GM12878 (cell line): ENCODE data around the gene PTPN18. TPM values are rescaled to one million over a fixed set of nuclear protein-coding genes. Genes with fewer than 3 reads are reported as not detected.

Experiments
- ATAC-seq: fragments of 200-7000 bp; cut with Tn5 transposase; 3 replicates; pipeline ENCODE4 v1.9.1; 2020; ENCODE audit warnings: mild to moderate bottlenecking, moderate library complexity
- BruUV-seq: library from RNA; stranded (reverse); fragments of 400-500 nt; replicated peaks from 2 replicates; lab custom pipeline; 2021; lab: Mats Ljungman, UMichigan
- CTCF ChIA-PET: fragments of 300-600 bp; sonication (Branson Sonifier 250); formaldehyde crosslinking; extraction: SDS; loops from one replicate; lab custom pipeline; 2021; ENCODE audit warnings: inconsistent platforms; lab: Yijun Ruan, JAX
- POLR2A ChIA-PET: fragments of 350-600 bp; formaldehyde crosslinking; extraction: SDS; loops from one replicate; lab custom pipeline; 2021; ENCODE audit warnings: inconsistent platforms; lab: Charles Lee
- RAD21 ChIA-PET: fragments of 300-600 bp; sonication (Branson Sonifier 250); formaldehyde crosslinking; loops from one replicate; lab custom pipeline; 2023; ENCODE audit warnings: antibody characterized with exemption; ENCODE audit not compliant: unreplicated experiment; lab: Charles Lee
- SMC1A ChIA-PET: fragments of 300-600 bp; sonication (Branson Sonifier 250); formaldehyde crosslinking; loops from one replicate; lab custom pipeline; 2023; ENCODE audit not compliant: unreplicated experiment, uncharacterized antibody; lab: Charles Lee
- DNase-seq: peaks from one replicate; pipeline ENCODE4 v3.0.0-alpha.2; 2011; ENCODE audit warnings: low read depth, low spot score
- FAIRE-seq: peaks from 3 replicates; lab custom pipeline; 2011; peaks lifted over from hg19 to GRCh38; lab: Jason Lieb, UNC
- H2AFZ ChIP-seq: 2 replicates; pipeline ENCODE4 v1.6.0; 2011; ENCODE audit warnings: low read depth, low read length, control low read depth; ENCODE audit not compliant: control insufficient read depth
- H3K27ac ChIP-seq: 2 replicates; pipeline ENCODE4 v1.5.1; 2011; ENCODE audit warnings: control low read depth; ENCODE audit not compliant: control insufficient read depth, insufficient read depth
- H3K27me3 ChIP-seq, 2 experiments: replicated peaks in 1 of 2; 2 replicates each; pipeline versions ENCODE4 v1.6.0 to v1.6.1; 2011; ENCODE audit warnings: low read length in 1 of 2; ENCODE audit not compliant: control insufficient read depth in 2 of 2, insufficient read depth in 2 of 2
- H3K36me3 ChIP-seq, 2 experiments: 2 replicates each; pipeline ENCODE4 v1.5.1; 2011; ENCODE audit warnings: low read length in 1 of 2; ENCODE audit not compliant: control insufficient read depth in 2 of 2, insufficient read depth in 2 of 2
- H3K4me1 ChIP-seq: 2 replicates; pipeline ENCODE4 v1.6.1; 2011; ENCODE audit warnings: mild to moderate bottlenecking, low read length, moderate library complexity, mixed read lengths; ENCODE audit not compliant: control insufficient read depth, insufficient read depth
- H3K4me2 ChIP-seq: 2 replicates; pipeline ENCODE4 v1.6.0; 2011; ENCODE audit warnings: control low read depth; ENCODE audit not compliant: control insufficient read depth, insufficient read depth
- H3K4me3 ChIP-seq: fragments of 200-600 bp; sonication (generic); 2 replicates; pipeline ENCODE4 v1.5.1; 2016
- H3K79me2 ChIP-seq: 2 replicates; pipeline ENCODE4 v1.6.0; 2011; ENCODE audit warnings: low read length; ENCODE audit not compliant: control insufficient read depth, insufficient read depth
- H3K9ac ChIP-seq: 2 replicates; pipeline ENCODE4 v1.8.0; 2011; ENCODE audit warnings: low read length, control low read depth, mixed read lengths; ENCODE audit not compliant: control insufficient read depth, insufficient read depth
- H3K9me3 ChIP-seq: replicated peaks from 3 replicates; pipeline ENCODE4 v1.5.1; 2011; ENCODE audit warnings: mild to moderate bottlenecking, low read length; ENCODE audit not compliant: control insufficient read depth, insufficient read depth
- H4K20me1 ChIP-seq: 2 replicates; pipeline ENCODE4 v1.6.0; 2011; ENCODE audit not compliant: control insufficient read depth, insufficient read depth
- ATF7 ChIP-seq: fragments of 450-650 bp; IDR thresholded peaks from 2 replicates; pipeline ENCODE4 v1.6.1; 2016; ENCODE audit warnings: low read depth, mild to moderate bottlenecking
- GATAD2B ChIP-seq: fragments of 450-650 bp; conservative IDR thresholded peaks from 2 replicates; pipeline ENCODE4 v1.6.1; 2017; ENCODE audit warnings: low read depth, mild to moderate bottlenecking, moderate library complexity
- MTA3 ChIP-seq: IDR thresholded peaks from 2 replicates; pipeline ENCODE4 v1.6.1; 2012; ENCODE audit warnings: low read length, inconsistent platforms, borderline replicate concordance
- NFIC ChIP-seq: IDR thresholded peaks from 2 replicates; pipeline ENCODE4 v1.6.1; 2012; ENCODE audit warnings: low read depth, mild to moderate bottlenecking, inconsistent platforms, low read length, moderate library complexity
- TBL1XR1 ChIP-seq: IDR thresholded peaks from 2 replicates; pipeline ENCODE4 v1.6.1; 2012; ENCODE audit warnings: low read depth, low read length, improper control_type of control experiment
- YBX1 ChIP-seq: fragments of 450-650 bp; IDR thresholded peaks from 2 replicates; pipeline ENCODE4 v1.6.1; 2016; ENCODE audit warnings: antibody characterized with exemption
- ZSCAN29 ChIP-seq: fragments of 450-650 bp; IDR thresholded peaks from 2 replicates; pipeline ENCODE4 v1.6.1; 2017; ENCODE audit warnings: mild to moderate bottlenecking, moderate library complexity
- WGBS: methylation state at CpG from one replicate; pipeline ENCODE4 v1.1.6; 2016; ENCODE audit warnings: low lambda C conversion rate; ENCODE audit not compliant: insufficient replicate concordance, insufficient coverage; ENCODE audit errors: missing lambda C conversion rate; 5-methylcytosine and 5-hydroxymethylcytosine counted together
- in situ Hi-C: fragments of 300-500 bp; cut with MboI; formaldehyde crosslinking; loops from 9 replicates; pipeline ENCODE4 v1.14.3; 2018; ENCODE audit warnings: mixed read lengths
- intact Hi-C: fragments of 100-400 bp; cut with micrococcal nuclease; formaldehyde crosslinking; loops from one replicate; pipeline ENCODE4 v1.14.2; 2022; ENCODE audit not compliant: unreplicated experiment
- polyA plus RNA-seq, 11 experiments: library from polyadenylated mRNA; depleted of rRNA in 4 of 11; unstranded in 6 of 11; stranded (reverse) in 5 of 11; fragments of >200 nt; fragmentation: Nextera tagmentation in 4 of 11; fragmentation: Illumina TruSeq in 1 of 11; extraction: Ambion mirVana in 4 of 11; extraction: Trizol in 1 of 11; gene quantifications; 1 replicate in 1 of 11; 2 replicates in 10 of 11; pipeline versions ENCODE4 v1.2.1 to v1.2.3, GENCODE V29; 2011 to 2016; ENCODE audit warnings: inconsistent platforms in 2 of 11, missing spikeins in 2 of 11, low read depth in 1 of 11
- total RNA-seq, 4 experiments: library from RNA; depleted of rRNA in 3 of 4; stranded (reverse); fragments of >200 nt in 3 of 4; fragmentation: Illumina TruSeq in 1 of 4; extraction: Trizol in 1 of 4; gene quantifications; 2 replicates each; pipeline versions ENCODE4 v1.2.1 to v1.2.3, GENCODE V29; 2013 to 2021
- TF ChIP-seq, protein P1 (sequence below): fragments of 450-650 bp; IDR thresholded peaks from 2 replicates; pipeline ENCODE4 v1.6.1; 2016; ENCODE audit warnings: mild to moderate bottlenecking, moderate library complexity, borderline replicate concordance

PTPN18 gene
- total and polyA plus RNA-seq, 10 of the 15 experiments (the other 5 are each of a cell fraction or from before 2014, with no cell fraction given), result 14.8 to 89.9 (median 43.4) TPM

DNA sequence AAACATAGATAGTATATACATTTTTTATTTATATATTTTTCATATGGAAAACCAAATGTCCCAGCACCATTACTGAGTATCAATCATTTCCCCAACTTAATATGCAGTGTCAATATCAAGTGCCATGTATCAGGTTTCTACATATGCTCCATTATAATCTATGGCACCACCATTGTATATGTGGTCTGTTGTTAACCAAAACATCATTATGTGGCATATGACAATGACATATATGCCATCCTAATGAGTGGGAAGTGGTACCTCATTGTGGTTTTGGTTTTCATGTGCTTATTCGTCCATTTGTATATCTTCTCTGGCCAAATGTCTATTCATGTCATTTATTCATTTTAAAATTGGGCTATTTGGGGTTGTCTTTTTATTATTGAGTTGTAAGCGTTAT, 9.2 kb downstream of the PTPN18 start:
- no peaks in the 10 kb centered on the region for H3K36me3 ChIP-seq
- RAD21 ChIA-PET, result no interaction called here
- POLR2A ChIA-PET, result no interaction called here
- no peak overlapping the region for H3K4me2 ChIP-seq
- WGBS, result 79% methylated on average over 2 of the region's 2 CpGs
- FAIRE-seq, result no peak
- H3K27ac ChIP-seq, result no peak overlapping the region
- TF ChIP-seq YBX1, result no peak
- no TSS peak for BruUV-seq
- no peaks in the 10 kb centered on the region; the same call in 2 of the 3 replicates for H3K9me3 ChIP-seq
- H3K4me3 ChIP-seq, result no peak overlapping the region
- H4K20me1 ChIP-seq, result no peaks in the 10 kb centered on the region
- H3K4me1 ChIP-seq, result peaks cover 2% of the 10 kb centered on the region; the same call in 1 of the 2 replicates
- no peaks in the 10 kb centered on the region for H3K79me2 ChIP-seq
- H2AFZ ChIP-seq, result no peak overlapping the region
- SMC1A ChIA-PET, result no interaction called here
- peak; percentile 22; the same call in 1 of the 3 replicates for ATAC-seq
- DNase-seq, result no peak
- intact Hi-C loops, result no loop called here
- H3K27me3 ChIP-seq, result no peaks in the 10 kb centered on the region
- no peak overlapping the region for H3K9ac ChIP-seq
- CTCF ChIA-PET, result no interaction called here
- in situ Hi-C loops, result no loop called here

DNA sequence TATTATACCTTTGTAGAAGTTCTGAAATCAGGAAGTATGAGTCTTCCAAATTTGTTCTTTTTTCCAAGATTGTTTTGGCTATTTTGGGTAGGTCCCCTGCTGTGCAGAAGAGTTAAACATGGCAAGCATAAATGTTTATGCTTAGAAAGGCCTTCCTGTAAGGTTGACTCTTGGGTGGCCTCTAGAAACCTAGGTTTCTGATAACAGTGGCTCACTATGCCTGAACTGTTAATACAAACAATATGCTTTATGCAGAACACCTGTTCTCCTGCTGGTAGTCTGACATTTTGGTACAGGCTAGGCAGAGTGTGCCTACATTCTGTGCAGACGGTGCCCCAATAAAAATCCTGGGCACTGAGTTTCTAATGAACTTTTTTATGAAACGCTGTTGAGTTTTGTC, 10.1 kb downstream of the PTPN18 start:
- no peak overlapping the region for H3K27ac ChIP-seq
- H3K4me2 ChIP-seq, result no peak overlapping the region
- no peaks in the 10 kb centered on the region for H4K20me1 ChIP-seq
- no TSS peak for BruUV-seq
- TF ChIP-seq GATAD2B, result no peak
- TF ChIP-seq, protein P1, sequence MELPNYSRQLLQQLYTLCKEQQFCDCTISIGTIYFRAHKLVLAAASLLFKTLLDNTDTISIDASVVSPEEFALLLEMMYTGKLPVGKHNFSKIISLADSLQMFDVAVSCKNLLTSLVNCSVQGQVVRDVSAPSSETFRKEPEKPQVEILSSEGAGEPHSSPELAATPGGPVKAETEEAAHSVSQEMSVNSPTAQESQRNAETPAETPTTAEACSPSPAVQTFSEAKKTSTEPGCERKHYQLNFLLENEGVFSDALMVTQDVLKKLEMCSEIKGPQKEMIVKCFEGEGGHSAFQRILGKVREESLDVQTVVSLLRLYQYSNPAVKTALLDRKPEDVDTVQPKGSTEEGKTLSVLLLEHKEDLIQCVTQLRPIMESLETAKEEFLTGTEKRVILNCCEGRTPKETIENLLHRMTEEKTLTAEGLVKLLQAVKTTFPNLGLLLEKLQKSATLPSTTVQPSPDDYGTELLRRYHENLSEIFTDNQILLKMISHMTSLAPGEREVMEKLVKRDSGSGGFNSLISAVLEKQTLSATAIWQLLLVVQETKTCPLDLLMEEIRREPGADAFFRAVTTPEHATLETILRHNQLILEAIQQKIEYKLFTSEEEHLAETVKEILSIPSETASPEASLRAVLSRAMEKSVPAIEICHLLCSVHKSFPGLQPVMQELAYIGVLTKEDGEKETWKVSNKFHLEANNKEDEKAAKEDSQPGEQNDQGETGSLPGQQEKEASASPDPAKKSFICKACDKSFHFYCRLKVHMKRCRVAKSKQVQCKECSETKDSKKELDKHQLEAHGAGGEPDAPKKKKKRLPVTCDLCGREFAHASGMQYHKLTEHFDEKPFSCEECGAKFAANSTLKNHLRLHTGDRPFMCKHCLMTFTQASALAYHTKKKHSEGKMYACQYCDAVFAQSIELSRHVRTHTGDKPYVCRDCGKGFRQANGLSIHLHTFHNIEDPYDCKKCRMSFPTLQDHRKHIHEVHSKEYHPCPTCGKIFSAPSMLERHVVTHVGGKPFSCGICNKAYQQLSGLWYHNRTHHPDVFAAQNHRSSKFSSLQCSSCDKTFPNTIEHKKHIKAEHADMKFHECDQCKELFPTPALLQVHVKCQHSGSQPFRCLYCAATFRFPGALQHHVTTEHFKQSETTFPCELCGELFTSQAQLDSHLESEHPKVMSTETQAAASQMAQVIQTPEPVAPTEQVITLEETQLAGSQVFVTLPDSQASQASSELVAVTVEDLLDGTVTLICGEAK, result no peak
- no peak for TF ChIP-seq ATF7
- no peak for TF ChIP-seq NFIC
- TF ChIP-seq ZSCAN29, result no peak
- TF ChIP-seq TBL1XR1, result no peak
- TF ChIP-seq MTA3, result no peak
- H2AFZ ChIP-seq, result no peak overlapping the region
- DNase-seq (no peak), FAIRE-seq (no peak), ATAC-seq (no peak)
- 95% methylated on average over 2 of the region's 2 CpGs for WGBS
- RAD21 ChIA-PET, result no interaction called here
- H3K9me3 ChIP-seq, result no peaks in the 10 kb centered on the region; the same call in 2 of the 3 replicates
- no peaks in the 10 kb centered on the region for H3K27me3 ChIP-seq
- H3K36me3 ChIP-seq, result no peaks in the 10 kb centered on the region
- SMC1A ChIA-PET, result no interaction called here
- peaks cover 11% of the 10 kb centered on the region for H3K4me1 ChIP-seq
- no peaks in the 10 kb centered on the region; the same call in 1 of the 2 replicates for H3K79me2 ChIP-seq
- POLR2A ChIA-PET, result interaction anchor here (1.0 kb wide), 1 partner anchor 11 kb away, joined by 4 read pairs; no protein-coding TSS in a partner anchor
- H3K9ac ChIP-seq, result no peak overlapping the region
- in situ Hi-C loops (no loop called here), intact Hi-C loops (no loop called here)
- H3K4me3 ChIP-seq, result no peak overlapping the region
- CTCF ChIA-PET, result no interaction called here
